HepG2 (cell line): ENCODE measurements around the gene AFF4. TPM values are rescaled to one million over a fixed set of nuclear protein-coding genes. Genes with fewer than 3 reads are reported as not detected.

Experiments used
- BRD4 ChIP-seq: sonication (generic); formaldehyde crosslinking; IDR thresholded peaks from 2 replicates; pipeline ENCODE4 v1.4.0; 2020; ENCODE audit warnings: missing genetic modification reagents
- FOSL2 ChIP-seq: sonication (generic); formaldehyde crosslinking; IDR thresholded peaks from 2 replicates; pipeline ENCODE4 v1.4.0; 2020; ENCODE audit warnings: missing genetic modification reagents
- HDAC2 ChIP-seq: sonication (generic); formaldehyde crosslinking; IDR thresholded peaks from 2 replicates; pipeline ENCODE4 v1.4.0; 2020; ENCODE audit warnings: missing genetic modification reagents
- HES4 ChIP-seq: sonication (generic); formaldehyde crosslinking; IDR thresholded peaks from 2 replicates; pipeline ENCODE4 v1.9.0; 2021; ENCODE audit warnings: mild to moderate bottlenecking, missing genetic modification reagents, borderline replicate concordance
- KLF6 ChIP-seq: IDR thresholded peaks from 2 replicates; pipeline ENCODE4 v1.8.0; 2016; ENCODE audit warnings: missing biosample characterization, missing genetic modification reagents
- MXI1 ChIP-seq: IDR thresholded peaks from 3 replicates; pipeline ENCODE4 v1.6.1; 2012; ENCODE audit warnings: low read depth, low read length, inconsistent platforms, borderline replicate concordance
- MYC ChIP-seq: sonication (generic); formaldehyde crosslinking; IDR thresholded peaks from 2 replicates; pipeline ENCODE4 v1.9.0; 2021; ENCODE audit warnings: missing genetic modification reagents, borderline replicate concordance
- NCOA2 ChIP-seq: sonication (generic); formaldehyde crosslinking; IDR thresholded peaks from 2 replicates; pipeline ENCODE4 v1.8.0; 2022; ENCODE audit warnings: inconsistent platforms
- RBM39 ChIP-seq: fragments of 200-400 bp; formaldehyde crosslinking; IDR thresholded peaks from one replicate; pipeline ENCODE4 v1.6.1; 2018; ENCODE audit warnings: antibody characterized with exemption, mild to moderate bottlenecking, low read depth, low read length; ENCODE audit not compliant: poor library complexity, severe bottlenecking
- SNAPC2 ChIP-seq: sonication (generic); formaldehyde crosslinking; IDR thresholded peaks from 2 replicates; pipeline ENCODE4 v1.8.1; 2022; ENCODE audit warnings: mild to moderate bottlenecking, missing genetic modification reagents
- TGIF2 ChIP-seq: IDR thresholded peaks from 2 replicates; pipeline ENCODE4 v1.6.1; 2016; ENCODE audit warnings: control low read depth, missing compliant biosample characterization
- ZBTB3 ChIP-seq: sonication (generic); formaldehyde crosslinking; IDR thresholded peaks from 2 replicates; pipeline ENCODE4 v1.4.0; 2020; ENCODE audit warnings: low read depth, mild to moderate bottlenecking, moderate library complexity, missing genetic modification reagents, borderline replicate concordance
- ZNF296 ChIP-seq: sonication (generic); formaldehyde crosslinking; conservative IDR thresholded peaks from 2 replicates; pipeline ENCODE4 v1.5.0; 2020; ENCODE audit warnings: mild to moderate bottlenecking, missing genetic modification reagents
- ZNF558 ChIP-seq: sonication (generic); formaldehyde crosslinking; IDR thresholded peaks from 2 replicates; pipeline ENCODE4 v1.9.0; 2022; ENCODE audit warnings: mild to moderate bottlenecking, missing genetic modification reagents, borderline replicate concordance
- ZNF737 ChIP-seq: sonication (generic); formaldehyde crosslinking; IDR thresholded peaks from 2 replicates; pipeline ENCODE4 v1.5.0; 2020; ENCODE audit warnings: missing genetic modification reagents, mild to moderate bottlenecking, borderline replicate concordance
- polyA plus RNA-seq, 8 experiments: library from polyadenylated mRNA; depleted of rRNA in 3 of 8; stranded (reverse) in 7 of 8; unstranded in 1 of 8; fragments of >200 nt; fragmentation: Illumina TruSeq in 4 of 8; extraction: Trizol in 4 of 8; gene quantifications; 2 replicates each; pipeline versions ENCODE4 v1.2.1 to v1.2.3, GENCODE V29; 2011 to 2016; ENCODE audit warnings: low read depth in 4 of 8, missing spikeins in 1 of 8, mixed read lengths in 1 of 8; ENCODE audit not compliant: insufficient read depth in 1 of 8
- total RNA-seq, 5 experiments: library from RNA; depleted of rRNA; stranded (reverse); fragments of >200 nt; fragmentation: Illumina TruSeq; extraction: Trizol; gene quantifications; 2 replicates each; pipeline ENCODE4 v1.2.3, GENCODE V29; 2016; ENCODE audit warnings: low read depth in 1 of 5
- TF ChIP-seq, protein P1 (sequence below): sonication (generic); formaldehyde crosslinking; IDR thresholded peaks from 2 replicates; pipeline ENCODE4 v1.5.1; 2020; ENCODE audit warnings: missing genetic modification reagents, mild to moderate bottlenecking, borderline replicate concordance
- TF ChIP-seq, protein P2 (sequence below): sonication (generic); formaldehyde crosslinking; IDR thresholded peaks from 2 replicates; pipeline ENCODE4 v1.4.0; 2020; ENCODE audit warnings: missing genetic modification reagents, borderline replicate concordance
- TF ChIP-seq, protein P3 (sequence below): sonication (generic); formaldehyde crosslinking; IDR thresholded peaks from 2 replicates; pipeline ENCODE4 v1.5.1; 2020; ENCODE audit warnings: missing genetic modification reagents, mild to moderate bottlenecking, borderline replicate concordance
- TF ChIP-seq, protein P4 (sequence below): sonication (generic); formaldehyde crosslinking; conservative IDR thresholded peaks from 2 replicates; pipeline ENCODE4 v1.8.0; 2022; ENCODE audit warnings: mild to moderate bottlenecking, moderate library complexity, missing genetic modification reagents

The AFF4 gene
- total and polyA plus RNA-seq, 2 of the 13 experiments (the other 11 are each of a cell fraction or from before 2014, with no cell fraction given), result 22.1 to 25.5 TPM

DNA sequence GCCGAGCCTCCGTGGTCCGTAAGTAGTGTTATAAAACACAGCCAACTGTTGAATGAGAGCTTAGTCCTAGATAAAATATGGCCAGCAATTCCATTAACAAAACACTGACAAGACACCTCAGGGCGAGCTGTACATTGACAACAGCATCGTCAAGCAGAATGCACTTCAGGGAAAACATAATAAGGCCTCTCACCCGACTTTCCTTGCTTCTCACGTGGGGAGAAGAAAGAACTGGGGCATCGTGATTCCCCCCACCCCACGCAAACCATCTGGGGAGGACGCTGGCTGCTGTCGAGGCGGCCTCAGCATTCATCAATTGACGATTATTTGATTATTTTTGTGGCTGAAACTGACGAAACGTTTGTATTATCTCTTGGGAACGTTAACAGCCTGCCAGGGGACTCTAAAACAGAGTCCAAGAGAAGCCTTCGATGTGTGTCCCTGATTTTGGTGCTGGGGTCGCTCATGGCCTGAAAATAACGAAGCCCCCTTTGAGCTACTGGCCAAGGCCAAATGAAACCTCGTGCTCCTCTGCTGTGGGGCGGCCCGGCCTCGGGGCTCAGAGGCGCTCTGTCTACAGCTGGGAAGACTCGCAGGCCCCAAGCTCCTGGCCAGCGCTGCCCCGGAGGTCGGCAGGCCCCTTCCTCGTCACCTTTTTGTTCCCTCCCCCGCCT is 97.6 kb downstream of the AFF4 start (continued):
- TF ChIP-seq ZBTB3 (CRISPR knock-in tag) (peak; percentile 18; the same call in 1 of the 2 replicates), BRD4 (peak; percentile 35; the same call in 1 of the 2 replicates), KLF6 (CRISPR knock-in tag) (peak; percentile 44), RBM39 (peak; percentile 25), FOSL2 (CRISPR knock-in tag) (no peak), SNAPC2 (no peak), NCOA2 (no peak), MYC (CRISPR knock-in tag) (peak; percentile 49; the same call in 1 of the 2 replicates), HES4 (CRISPR knock-in tag) (peak; percentile 17; the same call in 1 of the 2 replicates), ZNF558 (CRISPR knock-in tag) (0 out of 2 replicates have a peak, but pooled peaks have one; percentile 56), HDAC2 (CRISPR knock-in tag) (no peak), MXI1 (no peak), ZNF737 (CRISPR knock-in tag) (peak; percentile 61; the same call in 1 of the 2 replicates), ZNF296 (CRISPR knock-in tag) (peak; percentile 16; the same call in 1 of the 2 replicates), TGIF2 (CRISPR knock-in tag) (no peak)
- TF ChIP-seq, protein P1, sequence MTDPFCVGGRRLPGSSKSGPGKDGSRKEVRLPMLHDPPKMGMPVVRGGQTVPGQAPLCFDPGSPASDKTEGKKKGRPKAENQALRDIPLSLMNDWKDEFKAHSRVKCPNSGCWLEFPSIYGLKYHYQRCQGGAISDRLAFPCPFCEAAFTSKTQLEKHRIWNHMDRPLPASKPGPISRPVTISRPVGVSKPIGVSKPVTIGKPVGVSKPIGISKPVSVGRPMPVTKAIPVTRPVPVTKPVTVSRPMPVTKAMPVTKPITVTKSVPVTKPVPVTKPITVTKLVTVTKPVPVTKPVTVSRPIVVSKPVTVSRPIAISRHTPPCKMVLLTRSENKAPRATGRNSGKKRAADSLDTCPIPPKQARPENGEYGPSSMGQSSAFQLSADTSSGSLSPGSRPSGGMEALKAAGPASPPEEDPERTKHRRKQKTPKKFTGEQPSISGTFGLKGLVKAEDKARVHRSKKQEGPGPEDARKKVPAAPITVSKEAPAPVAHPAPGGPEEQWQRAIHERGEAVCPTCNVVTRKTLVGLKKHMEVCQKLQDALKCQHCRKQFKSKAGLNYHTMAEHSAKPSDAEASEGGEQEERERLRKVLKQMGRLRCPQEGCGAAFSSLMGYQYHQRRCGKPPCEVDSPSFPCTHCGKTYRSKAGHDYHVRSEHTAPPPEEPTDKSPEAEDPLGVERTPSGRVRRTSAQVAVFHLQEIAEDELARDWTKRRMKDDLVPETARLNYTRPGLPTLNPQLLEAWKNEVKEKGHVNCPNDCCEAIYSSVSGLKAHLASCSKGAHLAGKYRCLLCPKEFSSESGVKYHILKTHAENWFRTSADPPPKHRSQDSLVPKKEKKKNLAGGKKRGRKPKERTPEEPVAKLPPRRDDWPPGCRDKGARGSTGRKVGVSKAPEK (CRISPR knock-in tag), result peak; percentile 61; the same call in 1 of the 2 replicates
- TF ChIP-seq, protein P2, sequence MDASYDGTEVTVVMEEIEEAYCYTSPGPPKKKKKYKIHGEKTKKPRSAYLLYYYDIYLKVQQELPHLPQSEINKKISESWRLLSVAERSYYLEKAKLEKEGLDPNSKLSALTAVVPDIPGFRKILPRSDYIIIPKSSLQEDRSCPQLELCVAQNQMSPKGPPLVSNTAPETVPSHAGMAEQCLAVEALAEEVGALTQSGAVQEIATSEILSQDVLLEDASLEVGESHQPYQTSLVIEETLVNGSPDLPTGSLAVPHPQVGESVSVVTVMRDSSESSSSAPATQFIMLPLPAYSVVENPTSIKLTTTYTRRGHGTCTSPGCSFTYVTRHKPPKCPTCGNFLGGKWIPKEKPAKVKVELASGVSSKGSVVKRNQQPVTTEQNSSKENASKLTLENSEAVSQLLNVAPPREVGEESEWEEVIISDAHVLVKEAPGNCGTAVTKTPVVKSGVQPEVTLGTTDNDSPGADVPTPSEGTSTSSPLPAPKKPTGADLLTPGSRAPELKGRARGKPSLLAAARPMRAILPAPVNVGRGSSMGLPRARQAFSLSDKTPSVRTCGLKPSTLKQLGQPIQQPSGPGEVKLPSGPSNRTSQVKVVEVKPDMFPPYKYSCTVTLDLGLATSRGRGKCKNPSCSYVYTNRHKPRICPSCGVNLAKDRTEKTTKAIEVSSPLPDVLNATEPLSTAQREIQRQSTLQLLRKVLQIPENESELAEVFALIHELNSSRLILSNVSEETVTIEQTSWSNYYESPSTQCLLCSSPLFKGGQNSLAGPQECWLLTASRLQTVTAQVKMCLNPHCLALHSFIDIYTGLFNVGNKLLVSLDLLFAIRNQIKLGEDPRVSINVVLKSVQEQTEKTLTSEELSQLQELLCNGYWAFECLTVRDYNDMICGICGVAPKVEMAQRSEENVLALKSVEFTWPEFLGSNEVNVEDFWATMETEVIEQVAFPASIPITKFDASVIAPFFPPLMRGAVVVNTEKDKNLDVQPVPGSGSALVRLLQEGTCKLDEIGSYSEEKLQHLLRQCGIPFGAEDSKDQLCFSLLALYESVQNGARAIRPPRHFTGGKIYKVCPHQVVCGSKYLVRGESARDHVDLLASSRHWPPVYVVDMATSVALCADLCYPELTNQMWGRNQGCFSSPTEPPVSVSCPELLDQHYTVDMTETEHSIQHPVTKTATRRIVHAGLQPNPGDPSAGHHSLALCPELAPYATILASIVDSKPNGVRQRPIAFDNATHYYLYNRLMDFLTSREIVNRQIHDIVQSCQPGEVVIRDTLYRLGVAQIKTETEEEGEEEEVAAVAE, result no peak
- TF ChIP-seq, protein P3, sequence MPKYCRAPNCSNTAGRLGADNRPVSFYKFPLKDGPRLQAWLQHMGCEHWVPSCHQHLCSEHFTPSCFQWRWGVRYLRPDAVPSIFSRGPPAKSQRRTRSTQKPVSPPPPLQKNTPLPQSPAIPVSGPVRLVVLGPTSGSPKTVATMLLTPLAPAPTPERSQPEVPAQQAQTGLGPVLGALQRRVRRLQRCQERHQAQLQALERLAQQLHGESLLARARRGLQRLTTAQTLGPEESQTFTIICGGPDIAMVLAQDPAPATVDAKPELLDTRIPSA, result no peak
- TF ChIP-seq, protein P4, sequence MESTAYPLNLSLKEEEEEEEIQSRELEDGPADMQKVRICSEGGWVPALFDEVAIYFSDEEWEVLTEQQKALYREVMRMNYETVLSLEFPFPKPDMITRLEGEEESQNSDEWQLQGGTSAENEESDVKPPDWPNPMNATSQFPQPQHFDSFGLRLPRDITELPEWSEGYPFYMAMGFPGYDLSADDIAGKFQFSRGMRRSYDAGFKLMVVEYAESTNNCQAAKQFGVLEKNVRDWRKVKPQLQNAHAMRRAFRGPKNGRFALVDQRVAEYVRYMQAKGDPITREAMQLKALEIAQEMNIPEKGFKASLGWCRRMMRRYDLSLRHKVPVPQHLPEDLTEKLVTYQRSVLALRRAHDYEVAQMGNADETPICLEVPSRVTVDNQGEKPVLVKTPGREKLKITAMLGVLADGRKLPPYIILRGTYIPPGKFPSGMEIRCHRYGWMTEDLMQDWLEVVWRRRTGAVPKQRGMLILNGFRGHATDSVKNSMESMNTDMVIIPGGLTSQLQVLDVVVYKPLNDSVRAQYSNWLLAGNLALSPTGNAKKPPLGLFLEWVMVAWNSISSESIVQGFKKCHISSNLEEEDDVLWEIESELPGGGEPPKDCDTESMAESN (CRISPR knock-in tag), result peak; percentile 48; the same call in 1 of the 2 replicates
